ENCODE measurements around the gene NTNG2. TPM values are rescaled to one million over a fixed set of nuclear protein-coding genes. Genes with fewer than 3 reads are reported as not detected.
A peak's percentile ranks its signal among the peaks of the same experiment; 100 is the strongest.

NTNG2 gene
- total and polyA plus RNA-seq, 7 donors: 0.01 to 1.3 (median 0.20) TPM

DNA sequence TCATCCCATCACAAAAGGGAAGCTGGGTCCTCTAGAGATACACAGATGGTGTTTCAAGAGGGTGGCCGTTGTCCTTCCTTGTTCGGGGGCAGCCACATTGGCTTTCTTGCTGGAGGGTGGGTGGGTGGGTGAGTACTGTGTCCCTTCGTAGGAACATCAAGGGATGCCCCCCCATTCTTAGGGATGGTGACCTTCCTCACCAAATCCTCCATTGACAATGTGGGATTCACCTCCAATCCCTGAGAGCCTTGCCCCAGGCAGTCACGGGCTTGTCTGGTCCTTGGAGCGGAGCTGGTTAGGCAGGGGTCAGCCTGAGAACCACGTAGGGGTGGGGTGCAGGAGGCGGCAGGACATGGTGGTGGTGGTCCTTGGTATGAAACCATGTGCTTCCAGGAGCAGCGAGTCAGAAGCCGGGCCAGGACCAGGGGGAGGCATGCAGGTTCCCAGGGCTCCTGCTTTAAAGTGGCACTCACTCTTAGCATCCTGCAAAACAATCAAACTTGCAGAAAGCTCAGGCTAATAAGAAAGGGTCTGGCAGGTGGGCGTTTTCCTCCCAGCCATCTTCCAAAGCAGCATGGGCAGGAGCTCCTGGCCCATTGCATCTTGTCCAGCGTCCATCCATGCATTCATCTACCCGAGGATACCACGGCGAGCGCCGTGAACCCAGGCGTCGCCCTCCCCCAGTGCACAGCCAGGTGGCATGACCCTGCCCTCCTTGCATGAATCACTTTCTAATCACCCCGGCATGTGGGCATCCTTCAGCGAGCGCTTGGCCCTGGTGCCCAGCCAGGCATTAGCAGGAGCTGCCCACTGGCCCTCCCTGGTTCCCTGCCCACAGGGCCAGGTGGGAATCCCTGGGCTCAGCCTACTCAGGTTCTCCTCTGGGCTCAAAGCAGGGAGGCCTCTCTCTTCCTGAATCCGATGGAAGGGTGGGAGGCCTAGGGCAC, 76.4 kb downstream of the NTNG2 start:
- ATAC-seq: no peak
- no peak for DNase-seq
- H3K36me3 ChIP-seq (ENCODE audit: insufficient read depth in 1 of 2, low read depth in 1 of 2): no peaks in the 10 kb centered on the region
- no peaks in the 10 kb centered on the region for H3K9me3 ChIP-seq
- peaks cover 0 to 51% (median 12%) of the 10 kb centered on the region in 3 donors for H3K27me3 ChIP-seq (ENCODE audit: insufficient read depth in 3 of 3, low read length in 2 of 3)
- 75 to 78% (median 77%) methylated on average over 22 of the region's 22 CpGs for WGBS, 3 donors
- TF ChIP-seq, protein P1, sequence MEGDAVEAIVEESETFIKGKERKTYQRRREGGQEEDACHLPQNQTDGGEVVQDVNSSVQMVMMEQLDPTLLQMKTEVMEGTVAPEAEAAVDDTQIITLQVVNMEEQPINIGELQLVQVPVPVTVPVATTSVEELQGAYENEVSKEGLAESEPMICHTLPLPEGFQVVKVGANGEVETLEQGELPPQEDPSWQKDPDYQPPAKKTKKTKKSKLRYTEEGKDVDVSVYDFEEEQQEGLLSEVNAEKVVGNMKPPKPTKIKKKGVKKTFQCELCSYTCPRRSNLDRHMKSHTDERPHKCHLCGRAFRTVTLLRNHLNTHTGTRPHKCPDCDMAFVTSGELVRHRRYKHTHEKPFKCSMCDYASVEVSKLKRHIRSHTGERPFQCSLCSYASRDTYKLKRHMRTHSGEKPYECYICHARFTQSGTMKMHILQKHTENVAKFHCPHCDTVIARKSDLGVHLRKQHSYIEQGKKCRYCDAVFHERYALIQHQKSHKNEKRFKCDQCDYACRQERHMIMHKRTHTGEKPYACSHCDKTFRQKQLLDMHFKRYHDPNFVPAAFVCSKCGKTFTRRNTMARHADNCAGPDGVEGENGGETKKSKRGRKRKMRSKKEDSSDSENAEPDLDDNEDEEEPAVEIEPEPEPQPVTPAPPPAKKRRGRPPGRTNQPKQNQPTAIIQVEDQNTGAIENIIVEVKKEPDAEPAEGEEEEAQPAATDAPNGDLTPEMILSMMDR (IDR thresholded peaks at IDR 0.05): no peak
- H3K4me1 ChIP-seq: no peaks in the 10 kb centered on the region
- H3K27ac ChIP-seq: no peak overlapping the region
- no peak overlapping the region for H3K4me3 ChIP-seq
- intact Hi-C loops (cut with DNase I): loop anchor here (5.0 to 10.0 kb wide), 2 partner anchors 173 to 476 kb away; no protein-coding TSS in a partner anchor

DNA sequence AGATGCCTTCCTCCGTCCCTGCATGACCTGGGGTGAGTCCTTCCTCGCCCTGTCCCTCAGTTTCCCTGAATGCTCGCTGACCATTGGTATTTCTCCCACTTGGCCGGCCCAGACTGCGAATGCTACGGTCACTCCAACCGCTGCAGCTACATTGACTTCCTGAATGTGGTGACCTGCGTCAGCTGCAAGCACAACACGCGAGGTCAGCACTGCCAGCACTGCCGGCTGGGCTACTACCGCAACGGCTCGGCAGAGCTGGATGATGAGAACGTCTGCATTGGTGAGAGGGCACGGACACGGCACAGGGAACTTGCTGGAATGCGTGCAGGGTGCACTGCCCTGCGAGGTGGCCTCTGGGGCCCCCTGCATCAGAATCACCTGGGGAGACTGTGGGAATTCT, 77.1 kb downstream of the NTNG2 start:
- Histone ChIP-seq H3K4me1 (no peaks in the 10 kb centered on the region), H3K27ac (no peak overlapping the region), H3K36me3 (ENCODE audit: insufficient read depth in 1 of 2, low read depth in 1 of 2) (no peaks in the 10 kb centered on the region), H3K4me3 (no peak overlapping the region), H3K9me3 (no peaks in the 10 kb centered on the region), H3K27me3 (ENCODE audit: insufficient read depth in 3 of 3, low read length in 2 of 3) (peaks cover 0 to 54% (median 15%) of the 10 kb centered on the region in 3 donors)
- ATAC-seq (no peak), DNase-seq (no peak)
- 43 to 51% (median 44%) methylated on average over 19 of the region's 19 CpGs for WGBS, 3 donors
- TF ChIP-seq, protein P1 (IDR thresholded peaks at IDR 0.05): no peak
- intact Hi-C loops (cut with DNase I): loop anchor here (5.0 to 10.0 kb wide), 2 partner anchors 174 to 477 kb away; no protein-coding TSS in a partner anchor

DNA sequence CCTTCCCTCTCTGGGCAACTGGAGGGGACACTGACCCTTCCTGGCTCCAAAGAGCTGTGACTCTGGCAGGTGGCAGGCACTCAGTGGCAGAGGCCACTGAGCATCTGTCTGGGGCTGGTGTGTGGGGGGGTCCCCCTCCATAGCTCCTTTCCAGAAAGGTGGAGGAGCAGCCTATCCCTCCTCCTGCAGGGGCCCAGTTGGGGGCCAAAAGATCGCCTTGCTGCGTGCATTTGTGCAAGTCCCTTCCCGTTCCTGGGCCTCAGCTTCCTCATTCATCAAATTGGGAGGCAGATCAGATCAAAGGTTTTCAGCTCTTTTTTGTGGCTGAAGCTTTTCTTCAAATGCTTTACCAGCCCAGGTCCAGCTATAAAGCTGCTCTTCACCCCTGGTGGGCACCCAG, 77.7 kb downstream of the NTNG2 start:
- intact Hi-C loops (cut with DNase I): loop anchor here (5.0 to 10.0 kb wide), 2 partner anchors 175 to 477 kb away; no protein-coding TSS in a partner anchor
- no peak for DNase-seq
- Histone ChIP-seq H3K4me1 (no peaks in the 10 kb centered on the region), H3K36me3 (ENCODE audit: insufficient read depth in 1 of 2, low read depth in 1 of 2) (no peaks in the 10 kb centered on the region), H3K27me3 (ENCODE audit: insufficient read depth in 3 of 3, low read length in 2 of 3) (peaks cover 0 to 54% (median 15%) of the 10 kb centered on the region in 3 donors), H3K4me3 (no peak overlapping the region), H3K27ac (no peak overlapping the region), H3K9me3 (no peaks in the 10 kb centered on the region)
- TF ChIP-seq, protein P1 (IDR thresholded peaks at IDR 0.05): no peak
- 40 to 46% (median 46%) methylated on average over 3 of the region's 3 CpGs for WGBS, 3 donors
- ATAC-seq: no peak

DNA sequence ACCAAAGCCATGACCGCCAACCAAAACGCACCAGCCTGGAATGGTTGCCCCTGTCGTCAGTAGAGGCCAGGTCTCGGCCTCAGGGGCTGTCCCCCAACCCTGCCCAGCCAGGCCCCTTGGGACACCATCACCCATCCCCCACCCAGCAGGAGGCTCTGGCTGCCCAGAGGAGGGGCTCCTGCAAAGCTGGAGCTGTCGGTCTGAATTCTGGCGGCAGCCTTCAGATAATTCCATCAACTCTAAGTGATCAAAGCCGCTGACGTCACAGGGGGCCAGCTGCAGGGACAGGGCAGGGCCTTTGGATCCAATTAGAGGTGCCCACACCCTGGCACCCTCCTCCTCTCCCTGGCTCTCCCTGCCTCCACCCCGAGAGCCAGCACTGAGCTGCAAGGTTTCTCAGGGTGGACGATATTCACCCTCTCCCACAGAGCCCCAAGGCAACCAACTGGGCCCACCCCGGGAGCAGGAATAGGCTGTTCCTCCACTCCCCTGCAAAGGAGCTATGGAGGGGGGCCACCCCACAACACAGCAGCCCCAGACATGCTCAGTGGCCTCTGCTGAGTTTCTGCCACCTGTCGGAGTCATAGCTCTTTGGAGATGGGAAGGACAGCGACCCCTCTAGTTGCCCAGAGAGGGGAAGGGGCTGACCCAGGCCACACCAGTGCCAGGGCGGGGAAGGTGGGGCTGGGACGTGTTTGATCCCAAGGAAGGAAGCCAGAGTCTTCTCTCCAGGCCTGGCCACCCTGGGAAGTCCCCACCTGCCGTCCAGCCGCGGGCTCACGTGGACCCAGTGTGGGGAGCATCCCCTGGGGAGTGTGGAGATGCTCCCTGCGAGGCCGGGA, 78.4 kb downstream of the NTNG2 start:
- Histone ChIP-seq H3K27ac (no peak overlapping the region), H3K27me3 (ENCODE audit: insufficient read depth in 3 of 3, low read length in 2 of 3) (peaks cover 0 to 58% (median 12%) of the 10 kb centered on the region in 3 donors), H3K9me3 (no peaks in the 10 kb centered on the region), H3K36me3 (ENCODE audit: insufficient read depth in 1 of 2, low read depth in 1 of 2) (no peaks in the 10 kb centered on the region), H3K4me1 (no peaks in the 10 kb centered on the region), H3K4me3 (peak overlapping the region; percentile 61)
- intact Hi-C loops (cut with DNase I): loop anchor here (5.0 to 10.0 kb wide), 2 partner anchors 175 to 478 kb away; no protein-coding TSS in a partner anchor
- ATAC-seq (peak in 1 of 4 donors; percentile 6), DNase-seq (peak in 1 of 2 donors; percentile 48)
- TF ChIP-seq, protein P1 (IDR thresholded peaks at IDR 0.05): no peak
- WGBS, 3 donors: 36 to 46% (median 39%) methylated on average over 21 of the region's 21 CpGs

Measured in psoas muscle (tissue), 8 donors.